ENCODE results near the gene C19orf47. TPM values are rescaled to one million over a fixed set of nuclear protein-coding genes. Genes with fewer than 3 reads are reported as not detected.
A peak's percentile ranks its signal among the peaks of the same experiment; 100 is the strongest.

The C19orf47 gene
- polyA plus RNA-seq, 3 donors, result 7.6 to 10.2 (median 8.0) TPM

GRCh38 chr19:40365010-40365409 lies 16.8 kb upstream of the C19orf47 start:
- H3K9me3 Mint-ChIP-seq, result peaks cover 0 to 2% (median 0%) of the 10 kb centered on the region in 7 donors
- intact Hi-C loops (cut with micrococcal nuclease), result loop anchor here in 1 of 2 donors (2.0 to 10.0 kb wide), 2 partner anchors 16 to 100 kb away; partner anchors contain the start of genes BLVRB, C19orf47, PLD3 and SPTBN4
- Histone ChIP-seq H3K36me3 (replicated peaks in 1 of 2; ENCODE audit: control insufficient read depth in 1 of 2, insufficient read depth in 2 of 2, low read length in 2 of 2) (peaks cover 28 to 29% of the 10 kb centered on the region in 2 donors), H3K9ac (ENCODE audit: insufficient read depth, low read length, poor library complexity, severe bottlenecking) (peak overlapping the region; percentile 59), H2AFZ (ENCODE audit: insufficient read depth, low read depth, low read length, poor library complexity, severe bottlenecking) (peak overlapping the region; percentile 57), H3K4me2 (replicated peaks; ENCODE audit: extremely low read depth, low read length, poor library complexity, severe bottlenecking) (peak overlapping the region; percentile 78), H3K4me3 (replicated peaks in 1 of 3; ENCODE audit: low read depth in 2 of 3, low read length in 3 of 3) (peak overlapping the region in 2 of 3 experiments; percentile 34 to 69), H3K27me3 (ENCODE audit: control insufficient read depth in 2 of 2, insufficient read depth in 2 of 2, low read length in 2 of 2) (no peaks in the 10 kb centered on the region), H3K9me3 (replicated peaks in 1 of 2; ENCODE audit: control insufficient read depth in 1 of 2, insufficient read depth in 1 of 2, low read length in 2 of 2) (no peaks in the 10 kb centered on the region), H3K79me2 (ENCODE audit: insufficient read depth, low read length) (peaks cover 11% of the 10 kb centered on the region), H4K20me1 (ENCODE audit: insufficient read depth, low read length) (peaks cover 13% of the 10 kb centered on the region), H3K27ac (ENCODE audit: low read depth in 1 of 2, low read length in 2 of 2) (peak overlapping the region in 1 of 2 donors; percentile 72), H3K4me1 (ENCODE audit: control insufficient read depth in 1 of 2, insufficient read depth in 2 of 2, low read length in 2 of 2) (peaks cover 69 to 72% of the 10 kb centered on the region in 2 donors)
- no peak for DNase-seq
- peaks cover 26 to 39% of the 10 kb centered on the region in 2 donors for H3K36me3 Mint-ChIP-seq
- peak overlapping the region; percentile 76 to 81 for H3K4me3 Mint-ChIP-seq
- H3K4me1 Mint-ChIP-seq, result peaks cover 61% of the 10 kb centered on the region
- WGBS (ENCODE audit: insufficient coverage), result 0% methylated on average over 1 of the region's 3 CpGs
- TF ChIP-seq CTCF (IDR thresholded peaks at IDR 0.05), result no peak
- H3K27ac Mint-ChIP-seq, result peak overlapping the region; percentile 34 to 92 (median 82)
- H3K27me3 Mint-ChIP-seq (ENCODE audit: low read depth in 3 of 3), result peaks cover 0 to 3% (median 2%) of the 10 kb centered on the region in 3 donors

GRCh38 chr19:40363069-40363468 lies 14.9 kb upstream of the C19orf47 start:
- Histone ChIP-seq H3K4me1 (ENCODE audit: control insufficient read depth in 1 of 2, insufficient read depth in 2 of 2, low read length in 2 of 2) (peaks cover 88 to 92% of the 10 kb centered on the region in 2 donors), H3K4me2 (replicated peaks; ENCODE audit: extremely low read depth, low read length, poor library complexity, severe bottlenecking) (peak overlapping the region; percentile 23), H3K4me3 (replicated peaks in 1 of 3; ENCODE audit: low read depth in 2 of 3, low read length in 3 of 3) (peak overlapping the region in 1 of 3 experiments; percentile 34), H3K36me3 (replicated peaks in 1 of 2; ENCODE audit: control insufficient read depth in 1 of 2, insufficient read depth in 2 of 2, low read length in 2 of 2) (peaks cover 9 to 13% of the 10 kb centered on the region in 2 donors), H3K9me3 (replicated peaks in 1 of 2; ENCODE audit: control insufficient read depth in 1 of 2, insufficient read depth in 1 of 2, low read length in 2 of 2) (no peaks in the 10 kb centered on the region), H3K27me3 (ENCODE audit: control insufficient read depth in 2 of 2, insufficient read depth in 2 of 2, low read length in 2 of 2) (no peaks in the 10 kb centered on the region), H3K9ac (ENCODE audit: insufficient read depth, low read length, poor library complexity, severe bottlenecking) (no peak overlapping the region), H3K79me2 (ENCODE audit: insufficient read depth, low read length) (peaks cover 18% of the 10 kb centered on the region), H4K20me1 (ENCODE audit: insufficient read depth, low read length) (peaks cover 13% of the 10 kb centered on the region), H3K27ac (ENCODE audit: low read depth in 1 of 2, low read length in 2 of 2) (peak overlapping the region; percentile 82 to 84), H2AFZ (ENCODE audit: insufficient read depth, low read depth, low read length, poor library complexity, severe bottlenecking) (no peak overlapping the region)
- peak overlapping the region; percentile 31 to 60 for H3K4me3 Mint-ChIP-seq
- peak; percentile 35 to 50 (median 45) for DNase-seq
- H3K27me3 Mint-ChIP-seq (ENCODE audit: low read depth in 3 of 3), result peaks cover 0 to 3% (median 3%) of the 10 kb centered on the region in 3 donors
- H3K27ac Mint-ChIP-seq, result peak overlapping the region; percentile 90 to 98 (median 96)
- peaks cover 0 to 4% (median 0%) of the 10 kb centered on the region in 7 donors for H3K9me3 Mint-ChIP-seq
- intact Hi-C loops (cut with micrococcal nuclease), result loop anchor here (5.0 to 10.0 kb wide), 2 partner anchors 79 to 102 kb away; partner anchors contain the start of genes BLVRB (in 1 of the 2), SERTAD3 (in 1 of the 2) and SPTBN4 (in 1 of the 2)
- peaks cover 80% of the 10 kb centered on the region for H3K4me1 Mint-ChIP-seq
- WGBS (ENCODE audit: insufficient coverage), result 0% methylated on average over 2 of the region's 5 CpGs
- H3K36me3 Mint-ChIP-seq, result peaks cover 12 to 24% of the 10 kb centered on the region in 2 donors
- TF ChIP-seq CTCF (IDR thresholded peaks at IDR 0.05), result no peak

All from CD14-positive monocyte (primary cell).